NCI-H1105 (cell line): ENCODE measurements around the gene SPARC.
"Not testable (repeated sequence)": the region's sequence is repeated elsewhere in the genome, so short reads cannot be mapped to it uniquely, and the experiment has no call there.

Experiments used
- DNase-seq: peaks from one replicate; lab custom pipeline; 2025; lab: John Stamatoyannopoulos, UW

The SPARC gene

DNA sequence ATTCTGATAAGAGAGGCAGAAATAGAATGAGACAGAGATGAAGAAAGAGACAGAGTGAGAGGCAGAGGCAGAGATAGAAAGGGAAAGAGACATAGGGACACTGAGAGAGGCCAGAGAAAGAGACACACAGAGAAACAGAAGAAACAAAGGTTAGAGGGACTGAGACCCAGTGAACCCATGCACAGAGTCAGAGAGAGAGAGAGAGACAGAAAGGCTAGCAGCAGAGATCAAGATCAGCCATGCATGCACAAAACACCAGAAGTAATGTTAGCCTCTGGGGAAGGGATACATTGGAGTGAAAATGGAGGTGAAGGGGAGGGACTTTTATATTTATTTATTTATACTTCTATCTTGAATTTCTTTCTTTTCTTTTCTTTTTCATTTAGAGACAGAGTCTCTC is 14.1 kb upstream of the SPARC start:
- DNase-seq, result no peak

DNA sequence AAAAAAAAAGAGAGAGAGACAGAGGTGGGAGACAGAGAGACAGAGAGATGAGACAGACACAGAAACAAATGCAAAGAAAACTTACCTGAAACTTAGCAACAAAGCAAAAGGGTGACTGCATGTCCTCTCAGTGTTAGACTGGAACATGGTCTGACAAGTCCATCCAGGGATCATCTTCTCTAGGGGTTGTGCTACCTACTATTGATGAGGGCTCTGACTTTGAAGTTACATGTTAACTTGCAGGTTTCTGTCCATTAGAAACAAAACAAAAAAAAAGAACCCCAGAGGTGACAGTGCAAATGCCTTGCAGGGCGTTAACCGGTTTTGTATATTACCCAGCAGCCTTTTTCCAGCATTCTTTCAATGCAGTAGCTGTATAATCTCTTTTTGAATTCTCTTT is 13.6 kb upstream of the SPARC start:
- DNase-seq, result no peak

DNA sequence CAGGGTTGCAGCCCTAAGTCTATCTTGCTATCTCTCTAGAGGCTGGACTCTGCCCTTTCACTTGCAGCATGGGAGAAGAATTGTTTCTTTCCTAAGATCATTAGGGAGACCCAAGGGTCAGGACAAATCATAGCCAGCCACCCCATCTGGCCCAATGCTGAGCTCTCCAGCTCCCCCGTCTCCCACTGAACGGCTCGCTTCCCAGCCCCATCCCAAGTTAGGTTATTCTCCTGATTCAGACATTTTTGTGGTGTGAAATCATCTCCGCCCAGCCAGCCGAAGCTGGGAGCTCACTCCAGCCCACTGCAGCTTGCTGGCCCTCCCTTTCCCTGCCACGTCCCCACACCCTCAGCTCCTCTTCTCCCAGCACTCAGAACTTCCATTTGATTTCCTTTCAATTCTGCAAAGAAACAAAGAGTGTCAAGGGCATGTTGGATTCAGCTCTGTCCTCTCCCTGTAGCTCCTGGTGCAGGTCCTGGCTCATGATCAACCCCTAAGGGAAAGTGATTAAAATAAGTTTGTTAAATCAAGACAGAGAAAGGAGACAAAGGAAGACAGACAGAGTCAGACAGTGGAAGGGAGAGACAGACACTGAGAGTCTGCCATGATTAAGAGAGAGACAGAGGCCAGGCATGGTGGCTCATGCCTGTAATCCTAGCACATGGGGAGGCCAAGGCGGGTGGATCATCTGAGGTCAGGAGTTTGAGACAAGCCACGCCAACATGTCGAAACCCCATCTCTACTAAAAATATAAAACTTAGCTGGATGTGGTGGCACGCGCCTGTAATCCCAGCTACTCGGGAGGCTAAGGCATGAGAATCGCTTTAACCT is 12.6 kb upstream of the SPARC start:
- no peak for DNase-seq

DNA sequence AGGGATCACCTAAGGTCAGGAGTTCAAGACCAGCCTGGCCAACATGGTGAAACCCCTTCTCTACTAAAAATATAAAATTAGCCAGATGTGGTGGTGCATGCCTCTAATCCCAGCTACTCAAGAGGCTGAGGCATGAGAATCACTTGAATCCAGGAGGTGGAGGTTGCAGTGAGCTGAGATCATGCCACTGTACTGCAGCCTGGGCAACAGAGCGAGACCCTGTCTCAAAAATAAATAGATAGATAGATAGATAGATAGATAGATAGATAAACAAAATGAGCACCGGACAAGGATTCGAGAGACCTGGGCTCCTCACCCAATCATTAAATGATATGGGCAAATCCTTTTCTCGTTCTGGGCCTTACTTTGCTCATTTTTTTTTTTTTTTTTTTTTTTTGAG is 11.4 kb upstream of the SPARC start:
- not testable (repeated sequence) for DNase-seq

DNA sequence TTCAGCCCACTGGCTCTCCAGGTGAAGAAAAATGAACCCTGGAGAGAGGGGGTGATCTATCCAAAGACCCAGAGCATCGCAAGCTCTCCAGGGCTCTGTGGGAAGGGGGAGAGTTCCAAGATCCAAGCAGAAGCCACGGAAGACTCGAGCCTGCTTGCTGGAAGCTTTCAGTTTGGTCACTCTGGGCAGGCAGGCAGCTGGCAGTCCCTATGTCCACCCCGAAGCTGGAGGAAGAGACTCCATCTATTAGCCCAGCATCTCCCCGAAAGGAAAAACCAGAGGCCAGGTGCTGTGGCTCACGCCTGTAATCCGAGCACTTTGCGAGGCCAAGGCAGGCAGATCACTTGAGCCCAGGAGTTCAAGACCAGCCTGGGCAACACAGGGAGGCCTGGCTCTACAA is 10.7 kb upstream of the SPARC start:
- no peak for DNase-seq

DNA sequence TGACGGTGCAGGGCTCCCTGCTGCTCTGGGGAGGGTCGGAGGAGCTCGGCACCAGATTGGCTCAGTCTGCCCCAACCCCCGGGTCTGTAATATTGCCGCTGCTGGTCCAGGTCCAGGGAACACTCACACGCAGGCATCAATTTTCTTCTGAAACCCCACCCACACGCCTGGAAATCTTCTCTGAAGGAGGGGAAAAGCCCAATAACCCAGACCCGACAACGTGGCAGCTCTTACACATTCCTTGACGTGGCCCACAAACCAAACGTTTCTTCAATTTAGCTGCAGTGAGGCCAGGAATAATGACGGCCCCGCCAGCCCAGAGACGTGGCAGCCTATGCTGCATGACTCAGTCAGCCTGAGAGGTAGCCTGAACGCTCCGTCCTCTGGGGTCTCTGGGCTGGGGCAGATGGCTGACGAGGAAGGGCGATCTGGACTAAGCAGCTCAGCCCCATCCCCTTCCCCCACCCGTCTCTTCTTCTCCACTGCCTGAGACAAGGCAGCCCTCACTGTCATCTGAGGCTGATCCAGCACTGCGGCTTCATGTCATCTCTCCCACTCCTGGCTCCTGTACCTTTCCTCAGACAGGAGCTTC is 9.9 kb upstream of the SPARC start:
- no peak for DNase-seq

DNA sequence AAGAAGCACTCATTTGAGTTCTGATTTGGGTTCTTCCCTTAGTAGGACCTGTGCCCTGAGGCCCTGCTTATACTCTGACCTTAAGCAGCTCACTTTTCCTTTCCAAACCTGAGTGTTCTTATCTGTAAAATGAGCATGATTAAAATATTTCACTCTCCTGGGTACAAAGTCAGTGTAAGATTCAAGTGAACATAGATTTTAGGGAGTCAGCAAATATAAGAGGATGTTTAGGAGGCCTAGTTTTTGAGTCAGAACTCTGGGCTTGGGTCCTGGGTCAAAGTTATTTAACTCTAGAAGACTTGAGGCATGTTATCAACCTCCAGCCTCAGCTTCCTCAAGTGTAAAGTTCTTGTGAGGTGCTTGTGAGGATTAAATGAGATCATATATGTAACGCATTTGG is 8.7 kb upstream of the SPARC start:
- DNase-seq, result no peak

DNA sequence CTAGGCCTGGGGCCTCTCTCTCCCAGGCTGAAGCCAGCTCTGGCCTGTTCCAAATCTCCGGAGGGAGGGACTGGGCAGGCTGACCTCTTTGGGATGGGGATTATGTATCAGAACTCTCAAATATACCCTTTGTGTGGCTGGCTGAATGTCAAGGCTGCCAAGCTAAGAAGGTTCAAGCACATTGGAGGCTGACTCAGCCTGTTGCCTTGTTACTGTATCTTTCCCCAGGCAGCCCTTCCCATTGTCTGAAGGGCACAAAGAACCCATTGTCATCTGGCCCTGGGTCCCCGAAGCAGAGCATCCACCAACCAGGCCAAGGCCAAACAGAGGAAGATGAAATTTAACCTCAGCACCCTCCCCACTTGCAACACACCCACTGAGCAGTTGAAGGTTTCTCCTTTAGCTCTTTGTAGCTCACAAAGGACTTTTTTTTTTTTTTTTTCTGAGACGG is 7.3 kb upstream of the SPARC start:
- no peak for DNase-seq

DNA sequence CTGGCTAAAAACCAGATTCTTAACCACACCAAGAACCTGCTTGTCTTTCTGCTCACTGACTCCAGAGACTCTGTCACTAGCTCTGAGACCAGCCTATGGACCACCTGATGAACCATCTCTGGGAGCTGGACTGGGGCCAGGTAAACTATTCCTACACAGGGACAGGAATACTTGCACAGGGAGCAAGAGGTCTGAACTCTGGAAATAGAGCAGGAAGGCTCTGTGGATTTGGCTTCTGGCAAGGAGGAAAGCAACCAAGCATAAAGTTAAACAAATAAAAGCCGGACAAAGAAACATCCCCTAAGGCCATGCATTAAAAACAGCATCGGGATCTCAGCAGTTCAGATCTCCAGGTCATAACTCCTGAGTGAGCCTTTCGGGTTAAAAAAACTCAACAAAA is 5.6 kb upstream of the SPARC start:
- DNase-seq, result no peak

DNA sequence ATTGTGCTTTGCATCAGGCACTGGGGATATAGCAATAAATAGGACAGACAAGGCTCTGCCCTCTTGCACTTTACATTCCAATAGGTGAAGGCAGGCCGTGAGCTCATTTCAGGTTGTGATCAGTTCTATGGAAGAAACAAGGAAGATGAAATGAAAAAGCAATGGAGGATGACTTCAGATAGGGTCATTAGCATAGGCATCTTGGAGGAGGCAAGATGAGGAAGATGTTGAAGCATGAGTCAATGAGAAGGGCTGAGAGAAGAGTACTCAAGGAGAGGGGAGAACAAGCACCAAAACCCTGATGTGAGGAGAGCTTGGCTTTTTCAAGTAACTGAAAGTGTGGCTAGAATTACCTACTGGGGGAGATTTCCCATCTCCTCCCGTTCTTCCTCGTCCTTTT is 5.0 kb upstream of the SPARC start:
- DNase-seq, result no peak

DNA sequence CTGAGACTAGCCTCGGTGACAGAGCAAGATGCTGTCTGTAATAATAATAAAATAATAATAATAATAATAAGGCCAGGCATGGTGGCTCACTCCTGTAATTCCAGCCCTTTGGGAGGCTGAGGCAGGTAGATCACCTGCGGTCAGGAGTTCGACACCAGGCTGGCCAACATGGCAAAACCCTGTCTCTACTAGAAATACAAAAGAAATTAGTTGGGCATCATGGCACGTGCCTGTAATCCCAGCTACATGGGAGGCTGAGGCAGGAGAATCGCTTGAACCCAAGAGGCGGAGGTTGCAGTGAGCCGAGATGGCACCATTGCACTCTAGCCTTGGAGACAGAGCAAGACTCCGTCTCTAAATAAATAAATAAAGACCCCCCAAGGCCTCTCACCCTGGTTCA is 2.9 kb upstream of the SPARC start:
- not testable (repeated sequence) for DNase-seq

DNA sequence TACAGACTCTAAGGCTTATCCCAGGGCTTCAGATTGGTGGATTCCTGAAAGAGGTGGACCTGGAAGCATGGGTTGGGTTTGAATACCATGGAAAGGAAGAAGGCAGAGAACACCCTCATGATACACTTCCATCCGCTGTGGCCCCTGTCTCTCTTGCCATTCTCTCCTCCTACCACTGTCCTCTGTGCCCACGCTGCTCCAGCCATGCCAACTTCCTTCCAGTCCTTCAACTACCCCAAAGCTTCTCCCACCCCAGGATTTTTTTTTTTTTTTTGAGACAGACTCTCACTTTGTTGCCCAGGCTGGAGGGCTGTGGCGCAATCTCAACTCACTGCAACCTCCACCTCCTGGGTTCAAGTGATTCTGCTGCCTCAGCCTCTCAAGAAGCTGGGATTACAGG is 1.7 kb upstream of the SPARC start:
- no peak for DNase-seq

DNA sequence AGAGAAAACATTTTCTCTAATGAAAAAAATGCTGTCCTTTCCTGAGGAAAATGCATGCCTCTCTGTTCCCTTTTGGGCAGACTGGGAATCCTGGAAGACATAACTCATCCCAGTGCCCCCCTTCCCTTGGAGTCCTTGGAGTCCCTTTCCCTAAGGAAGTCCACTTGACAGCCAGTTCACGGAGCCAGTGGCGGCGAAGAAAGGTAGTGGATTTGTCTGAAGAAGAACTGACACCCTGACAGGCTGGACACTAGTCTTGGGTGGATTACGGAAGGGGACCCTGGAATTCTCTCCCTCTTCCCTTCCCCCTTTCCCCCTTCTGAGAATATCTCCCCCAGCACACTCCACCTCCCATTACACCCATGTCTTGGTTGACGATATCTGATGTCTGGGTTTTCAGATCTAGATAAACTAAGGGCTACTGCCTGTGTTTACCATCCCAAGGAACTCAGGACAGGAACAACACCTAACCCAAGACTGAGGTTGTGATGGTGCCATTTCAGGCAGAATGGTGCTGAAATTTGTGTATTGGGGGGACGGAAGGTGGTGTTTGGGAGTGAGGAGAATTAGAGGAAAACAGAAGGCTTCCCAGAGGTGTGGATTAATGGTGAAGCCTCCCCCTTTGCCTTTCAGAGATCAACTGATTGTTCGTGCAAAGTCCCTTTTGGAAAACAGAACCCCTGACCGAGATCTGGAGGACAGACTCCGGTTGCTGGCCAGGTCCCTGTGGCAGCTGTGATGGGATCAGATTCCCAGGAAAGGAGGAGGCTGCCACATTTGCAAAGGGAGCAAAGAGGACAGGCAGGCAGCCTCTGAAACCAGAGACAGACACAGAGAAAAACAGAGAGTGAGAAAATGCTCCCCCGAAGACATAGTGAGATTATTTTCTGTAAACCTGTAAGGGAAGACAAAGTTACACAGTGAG is 704 bp downstream of the SPARC start:
- no peak for DNase-seq

DNA sequence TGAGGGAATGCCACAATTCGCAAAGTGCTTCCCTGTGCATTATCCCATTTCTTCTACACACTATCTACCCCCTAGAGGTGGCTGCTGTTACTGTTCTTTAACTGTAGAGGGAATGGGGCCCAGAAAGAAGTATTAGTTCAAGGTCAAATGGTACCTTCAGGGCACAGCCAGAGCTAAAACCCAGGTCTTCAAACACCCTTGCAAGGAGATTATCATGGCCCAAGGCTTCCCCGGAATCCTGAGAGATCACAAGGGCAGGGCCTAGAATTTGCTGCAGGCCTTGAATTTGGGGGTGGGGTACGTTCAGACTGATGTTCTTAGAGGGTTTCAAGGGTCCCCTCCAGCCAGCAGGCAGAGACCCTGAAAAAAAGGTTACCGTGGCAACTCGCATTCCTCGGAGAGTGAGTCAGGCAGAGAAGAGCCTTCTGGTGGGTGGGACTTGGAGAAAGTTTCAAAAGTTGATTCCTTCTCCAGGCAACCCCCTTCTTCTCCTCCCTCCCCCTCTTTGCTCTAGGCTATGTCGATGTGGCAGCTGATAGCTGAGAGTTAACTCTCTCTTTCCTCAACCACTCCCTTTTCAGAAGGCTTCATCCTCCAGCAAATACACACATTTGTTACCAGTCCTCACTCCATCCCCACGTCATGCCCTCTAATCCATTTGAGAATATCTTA is 1.9 kb downstream of the SPARC start:
- DNase-seq, result no peak

DNA sequence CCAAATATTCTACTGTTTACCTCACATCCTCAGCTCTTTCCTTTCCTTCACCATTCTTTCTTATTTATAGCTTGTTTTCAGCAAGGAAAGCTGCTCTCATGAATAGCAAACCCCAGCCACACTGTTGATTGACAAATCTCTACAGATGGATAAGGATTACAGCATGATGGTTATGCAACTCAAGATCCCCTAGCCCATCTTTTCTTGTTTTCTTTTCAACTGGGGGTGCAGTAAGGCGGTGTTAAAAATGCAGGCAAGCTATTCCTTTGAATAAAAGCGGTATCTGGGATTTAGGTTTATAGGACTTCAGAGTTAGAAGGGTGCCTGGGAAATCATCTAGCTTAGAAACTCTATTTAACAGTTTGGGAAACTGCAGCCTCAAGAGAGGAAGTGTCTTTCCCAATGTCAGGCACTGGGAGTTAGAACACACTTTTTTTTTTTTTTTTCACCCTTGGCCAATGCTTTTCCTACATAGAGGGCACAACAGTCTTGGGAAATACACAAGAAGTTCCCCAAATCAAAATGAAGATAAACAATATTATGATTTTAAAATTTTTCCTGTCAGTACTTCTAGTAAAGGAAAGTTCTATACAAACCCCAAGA is 2.6 kb downstream of the SPARC start:
- DNase-seq, result no peak

DNA sequence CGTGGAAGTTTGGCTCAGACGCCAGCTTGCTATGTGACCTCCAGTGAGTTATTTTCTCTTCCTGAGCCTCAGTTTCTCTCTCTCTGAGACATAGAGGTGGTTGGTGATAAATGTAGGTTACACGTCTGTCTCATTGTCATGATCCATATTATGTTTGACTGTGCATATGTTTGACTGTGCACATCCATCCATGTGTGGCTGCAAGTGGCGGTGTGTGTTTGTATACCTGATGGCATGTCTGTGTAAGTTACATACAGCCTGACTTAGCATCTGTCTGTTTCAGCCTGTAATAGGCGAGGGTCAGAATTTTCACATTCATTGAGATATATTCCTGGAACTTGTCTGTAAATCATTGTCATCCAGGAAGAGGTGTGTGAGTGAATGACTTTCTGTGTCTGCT is 3.3 kb downstream of the SPARC start:
- no peak for DNase-seq

DNA sequence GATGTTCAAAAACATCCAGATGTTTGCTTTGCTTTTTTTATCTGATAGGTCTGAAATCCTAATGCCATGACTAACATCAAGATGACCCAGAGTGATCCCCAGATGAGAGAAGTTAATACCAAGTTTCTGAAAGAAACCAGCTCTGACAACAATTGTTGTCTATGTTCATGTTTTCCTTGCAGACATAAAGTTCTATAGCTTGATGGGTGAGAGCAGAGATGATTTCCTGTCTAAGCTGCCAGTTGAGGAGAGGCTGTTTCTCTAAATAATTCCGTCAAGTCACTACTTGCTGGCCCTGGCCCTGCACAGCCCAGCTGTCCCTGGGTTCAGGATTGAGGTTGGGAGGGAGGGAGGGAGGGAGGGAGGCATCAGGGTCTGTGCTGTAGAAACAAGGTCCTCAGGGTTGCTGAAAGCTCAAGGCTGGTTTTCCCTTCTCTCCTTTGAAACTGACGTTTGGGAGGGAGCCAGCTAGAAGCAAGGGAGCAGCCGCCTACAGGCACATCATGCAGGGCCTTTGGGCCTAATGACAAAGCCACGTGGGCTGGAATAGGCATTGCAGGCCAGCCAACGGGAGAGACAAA is 3.9 kb downstream of the SPARC start:
- DNase-seq, result no peak

DNA sequence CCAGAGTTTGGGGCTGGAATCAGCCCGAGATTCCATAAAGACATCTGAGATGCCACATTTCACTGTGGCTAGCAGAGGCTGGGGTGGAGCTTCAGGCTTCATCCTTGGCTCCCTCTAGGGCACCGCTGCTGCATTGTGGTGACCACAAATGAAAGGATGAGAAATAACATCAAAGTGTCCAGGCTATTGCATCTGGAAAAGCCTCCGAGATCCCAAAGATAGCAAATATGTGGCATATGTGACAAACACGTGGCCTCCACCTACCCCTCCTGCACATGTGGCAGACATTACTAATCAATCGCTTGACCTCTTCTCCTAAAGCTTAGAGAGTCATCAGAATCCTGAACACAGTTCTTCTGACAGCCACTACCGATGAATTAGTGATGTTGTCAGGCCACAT is 4.5 kb downstream of the SPARC start:
- DNase-seq, result no peak

DNA sequence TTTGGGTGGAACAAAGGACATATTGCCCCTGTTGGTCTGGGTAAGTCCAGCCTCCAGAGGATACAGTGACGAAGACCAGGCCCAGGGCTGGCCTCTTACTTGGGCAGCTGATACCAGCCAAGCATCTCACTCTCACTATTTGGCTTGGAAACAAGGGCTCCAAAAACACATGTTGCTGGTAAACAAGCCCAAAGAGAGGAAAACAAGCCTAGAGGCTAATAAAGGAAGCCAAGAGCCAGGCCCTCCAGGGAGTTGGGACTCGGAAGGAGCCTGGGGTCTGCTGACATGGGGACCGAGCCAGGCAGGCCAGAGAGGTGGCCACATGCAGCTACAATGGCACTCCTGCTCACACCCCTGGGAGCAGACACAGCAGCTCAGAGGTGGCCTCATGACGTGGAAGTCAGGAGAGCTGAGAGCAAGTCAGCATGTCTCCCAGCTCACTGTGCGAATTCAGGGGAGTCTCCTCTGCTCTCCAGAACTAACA is 5.7 kb downstream of the SPARC start:
- DNase-seq, result no peak

DNA sequence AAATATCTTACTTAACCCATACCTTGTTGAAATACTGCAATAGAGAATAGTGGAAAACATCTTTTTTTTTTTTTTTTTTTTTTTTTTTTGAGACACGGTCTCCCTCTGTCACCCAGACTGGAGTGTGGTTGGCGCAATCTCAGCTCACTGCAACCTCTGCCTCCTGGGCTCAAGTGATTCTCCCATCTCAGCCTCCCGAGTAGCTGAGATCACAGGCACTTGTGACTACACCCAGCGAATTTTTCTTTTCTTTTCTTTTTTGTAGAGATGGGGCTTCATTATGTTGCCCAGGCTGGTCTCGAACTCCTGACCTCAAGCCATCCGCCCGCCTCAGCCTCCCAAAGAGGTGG is 6.6 kb downstream of the SPARC start:
- DNase-seq, result not testable (repeated sequence)

DNA sequence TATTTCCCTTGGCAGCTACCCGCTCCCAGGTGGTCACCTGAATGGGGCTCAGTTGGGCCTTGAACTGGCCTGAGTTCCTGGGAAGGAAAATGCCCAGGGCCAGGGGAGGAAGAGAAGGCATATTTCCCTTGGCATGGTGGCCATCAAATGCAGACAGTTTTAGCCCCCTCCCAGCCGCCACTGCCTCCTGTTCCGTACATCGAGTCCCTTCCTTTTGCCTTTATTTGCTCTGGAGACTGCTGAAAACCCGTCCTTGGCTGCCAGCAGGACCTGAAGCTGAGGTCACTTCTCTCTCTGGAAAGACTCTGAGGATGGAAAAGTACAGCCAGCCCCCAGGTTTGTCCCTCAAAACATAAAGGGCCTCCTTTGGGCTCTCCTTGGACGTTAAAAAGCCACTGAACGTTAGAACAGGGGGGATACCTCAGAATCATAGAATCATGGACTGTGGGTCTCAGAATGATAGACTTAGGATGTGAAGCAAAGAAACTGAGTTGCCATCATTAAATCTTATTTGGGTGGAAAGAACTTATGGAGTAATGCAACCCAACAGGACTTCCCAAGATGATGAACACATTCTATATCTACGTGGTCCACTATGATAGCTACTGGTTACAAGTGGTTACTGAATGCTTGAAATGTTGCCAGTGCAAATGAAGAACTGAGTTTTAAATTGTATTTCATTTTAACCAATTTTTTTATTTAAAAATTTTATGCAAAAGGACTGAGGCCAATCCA is 7.1 kb downstream of the SPARC start:
- DNase-seq, result no peak
